ENCODE measurements around the gene KLHL14. TPM values are rescaled to one million over a fixed set of nuclear protein-coding genes. Genes with fewer than 3 reads are reported as not detected.

Gene KLHL14
- total and polyA plus RNA-seq, 9 donors = 0.23 to 3.7 (median 1.5) TPM

- WGBS, 3 donors = 82 to 87% (median 83%) methylated on average over 4 of the region's 4 CpGs
- H3K9me3 ChIP-seq = no peaks in the 10 kb centered on the region
- TF ChIP-seq POLR2A (IDR thresholded peaks at IDR 0.05) (no peak), EP300 (IDR thresholded peaks at IDR 0.05) (no peak)
- TF ChIP-seq, protein P1, sequence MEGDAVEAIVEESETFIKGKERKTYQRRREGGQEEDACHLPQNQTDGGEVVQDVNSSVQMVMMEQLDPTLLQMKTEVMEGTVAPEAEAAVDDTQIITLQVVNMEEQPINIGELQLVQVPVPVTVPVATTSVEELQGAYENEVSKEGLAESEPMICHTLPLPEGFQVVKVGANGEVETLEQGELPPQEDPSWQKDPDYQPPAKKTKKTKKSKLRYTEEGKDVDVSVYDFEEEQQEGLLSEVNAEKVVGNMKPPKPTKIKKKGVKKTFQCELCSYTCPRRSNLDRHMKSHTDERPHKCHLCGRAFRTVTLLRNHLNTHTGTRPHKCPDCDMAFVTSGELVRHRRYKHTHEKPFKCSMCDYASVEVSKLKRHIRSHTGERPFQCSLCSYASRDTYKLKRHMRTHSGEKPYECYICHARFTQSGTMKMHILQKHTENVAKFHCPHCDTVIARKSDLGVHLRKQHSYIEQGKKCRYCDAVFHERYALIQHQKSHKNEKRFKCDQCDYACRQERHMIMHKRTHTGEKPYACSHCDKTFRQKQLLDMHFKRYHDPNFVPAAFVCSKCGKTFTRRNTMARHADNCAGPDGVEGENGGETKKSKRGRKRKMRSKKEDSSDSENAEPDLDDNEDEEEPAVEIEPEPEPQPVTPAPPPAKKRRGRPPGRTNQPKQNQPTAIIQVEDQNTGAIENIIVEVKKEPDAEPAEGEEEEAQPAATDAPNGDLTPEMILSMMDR (IDR thresholded peaks at IDR 0.05) = no peak
- no peaks in the 10 kb centered on the region for H3K27me3 ChIP-seq
- no peaks in the 10 kb centered on the region for H3K4me1 ChIP-seq (ENCODE audit: insufficient read depth)
- no peak overlapping the region for H3K4me3 ChIP-seq
- no peaks in the 10 kb centered on the region for H3K36me3 ChIP-seq
- H3K27ac ChIP-seq = no peak overlapping the region
- intact Hi-C loops (cut with DNase I) = no loop called here
- DNase-seq = no peak
Observed at GRCh38 chr18:32683044-32683443, 89.8 kb downstream of the KLHL14 start.

DNA sequence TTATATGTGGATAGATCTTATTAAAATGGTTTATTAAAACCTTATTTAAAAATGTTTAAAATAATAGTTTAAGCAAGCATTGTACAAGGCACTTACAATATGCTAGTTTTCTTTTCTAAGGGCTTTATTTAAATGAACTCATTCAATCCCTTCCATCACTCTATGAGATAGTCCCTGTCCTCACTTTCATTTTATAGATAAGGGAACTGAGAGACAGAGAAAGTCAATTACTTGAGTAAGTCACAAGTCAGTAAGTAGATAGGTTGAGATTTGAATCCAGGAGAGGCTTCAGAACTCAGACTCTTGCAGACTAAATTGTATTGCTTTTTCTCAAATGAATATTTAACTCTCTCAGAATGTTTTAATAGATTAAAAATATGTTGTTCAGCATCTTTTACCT lies 95.2 kb downstream of the KLHL14 start:
- TF ChIP-seq EP300 (IDR thresholded peaks at IDR 0.05) = no peak
- no peak for TF ChIP-seq POLR2A (IDR thresholded peaks at IDR 0.05)
- TF ChIP-seq, protein P1 (IDR thresholded peaks at IDR 0.05) = no peak
- Histone ChIP-seq H3K4me1 (ENCODE audit: insufficient read depth) (no peaks in the 10 kb centered on the region), H3K27ac (no peak overlapping the region), H3K9me3 (no peaks in the 10 kb centered on the region), H3K36me3 (no peaks in the 10 kb centered on the region), H3K4me3 (no peak overlapping the region), H3K27me3 (no peaks in the 10 kb centered on the region)
- no peak for DNase-seq
- intact Hi-C loops (cut with DNase I) = no loop called here

- Histone ChIP-seq H3K27me3 (no peaks in the 10 kb centered on the region), H3K27ac (no peak overlapping the region), H3K4me3 (no peak overlapping the region), H3K4me1 (ENCODE audit: insufficient read depth) (no peaks in the 10 kb centered on the region), H3K36me3 (no peaks in the 10 kb centered on the region), H3K9me3 (no peaks in the 10 kb centered on the region)
- WGBS, 3 donors = 38 to 67% (median 51%) methylated on average over 2 of the region's 2 CpGs
- no peak for DNase-seq
- intact Hi-C loops (cut with DNase I) = no loop called here
- TF ChIP-seq POLR2A (IDR thresholded peaks at IDR 0.05) = no peak
- no peak for TF ChIP-seq EP300 (IDR thresholded peaks at IDR 0.05)
- TF ChIP-seq, protein P1 (IDR thresholded peaks at IDR 0.05) = no peak
Observed at GRCh38 chr18:32674491-32674890, 98.3 kb downstream of the KLHL14 start.

- no peaks in the 10 kb centered on the region for H3K9me3 ChIP-seq
- 11 to 29% (median 15%) methylated on average over 1 of the region's 1 CpG for WGBS, 3 donors
Observed at GRCh38 chr18:32672398-32672797, 100.4 kb downstream of the KLHL14 start.

More at GRCh38 chr18:32672398-32672797, 100.4 kb downstream of the KLHL14 start:
- no peak for DNase-seq
- no peak overlapping the region for H3K27ac ChIP-seq
- TF ChIP-seq, protein P1 (IDR thresholded peaks at IDR 0.05) = no peak
- TF ChIP-seq POLR2A (IDR thresholded peaks at IDR 0.05) = no peak
- TF ChIP-seq EP300 (IDR thresholded peaks at IDR 0.05) = no peak
- no peaks in the 10 kb centered on the region for H3K27me3 ChIP-seq
- H3K4me3 ChIP-seq = no peak overlapping the region
- intact Hi-C loops (cut with DNase I) = no loop called here
- no peaks in the 10 kb centered on the region for H3K4me1 ChIP-seq (ENCODE audit: insufficient read depth)
- no peaks in the 10 kb centered on the region for H3K36me3 ChIP-seq

All from ovary (tissue), 9 donors.